VCaP (cell line): ENCODE results near the gene ME2.
"Not testable (repeated sequence)": the region's sequence is repeated elsewhere in the genome, so short reads cannot be mapped to it uniquely, and the experiment has no call there.

Experiments
- H3K27ac ChIP-seq: fragments of 450-650 bp; 2 replicates; pipeline ENCODE4 v1.5.1; 2017
- TF ChIP-seq, protein P1 (sequence below): fragments of 450-650 bp; conservative IDR thresholded peaks from 2 replicates; pipeline ENCODE4 v1.5.1; 2017; ENCODE audit warnings: mild to moderate bottlenecking, moderate library complexity

ME2 gene

DNA sequence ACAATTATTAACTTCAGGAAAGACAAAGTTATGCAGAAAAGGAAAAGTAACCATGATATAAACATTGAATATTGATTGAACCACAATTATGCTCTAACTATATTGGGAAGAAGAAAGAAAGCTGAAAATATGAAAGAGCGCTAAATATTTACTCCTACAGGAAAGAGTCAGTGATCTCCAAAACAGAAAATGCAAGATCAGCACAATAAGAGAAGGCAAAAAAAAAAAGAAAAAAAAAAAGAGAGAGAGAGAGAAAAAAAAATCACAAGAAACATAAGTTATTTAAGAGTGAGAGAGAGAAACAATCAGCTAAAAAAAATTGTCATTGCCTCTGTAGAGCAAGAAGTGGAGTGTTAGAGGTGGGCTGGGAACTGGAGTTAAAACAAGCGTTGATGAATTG is 60.0 kb downstream of the ME2 start:
- TF ChIP-seq, protein P1, sequence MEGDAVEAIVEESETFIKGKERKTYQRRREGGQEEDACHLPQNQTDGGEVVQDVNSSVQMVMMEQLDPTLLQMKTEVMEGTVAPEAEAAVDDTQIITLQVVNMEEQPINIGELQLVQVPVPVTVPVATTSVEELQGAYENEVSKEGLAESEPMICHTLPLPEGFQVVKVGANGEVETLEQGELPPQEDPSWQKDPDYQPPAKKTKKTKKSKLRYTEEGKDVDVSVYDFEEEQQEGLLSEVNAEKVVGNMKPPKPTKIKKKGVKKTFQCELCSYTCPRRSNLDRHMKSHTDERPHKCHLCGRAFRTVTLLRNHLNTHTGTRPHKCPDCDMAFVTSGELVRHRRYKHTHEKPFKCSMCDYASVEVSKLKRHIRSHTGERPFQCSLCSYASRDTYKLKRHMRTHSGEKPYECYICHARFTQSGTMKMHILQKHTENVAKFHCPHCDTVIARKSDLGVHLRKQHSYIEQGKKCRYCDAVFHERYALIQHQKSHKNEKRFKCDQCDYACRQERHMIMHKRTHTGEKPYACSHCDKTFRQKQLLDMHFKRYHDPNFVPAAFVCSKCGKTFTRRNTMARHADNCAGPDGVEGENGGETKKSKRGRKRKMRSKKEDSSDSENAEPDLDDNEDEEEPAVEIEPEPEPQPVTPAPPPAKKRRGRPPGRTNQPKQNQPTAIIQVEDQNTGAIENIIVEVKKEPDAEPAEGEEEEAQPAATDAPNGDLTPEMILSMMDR = no peak
- no peak overlapping the region for H3K27ac ChIP-seq

DNA sequence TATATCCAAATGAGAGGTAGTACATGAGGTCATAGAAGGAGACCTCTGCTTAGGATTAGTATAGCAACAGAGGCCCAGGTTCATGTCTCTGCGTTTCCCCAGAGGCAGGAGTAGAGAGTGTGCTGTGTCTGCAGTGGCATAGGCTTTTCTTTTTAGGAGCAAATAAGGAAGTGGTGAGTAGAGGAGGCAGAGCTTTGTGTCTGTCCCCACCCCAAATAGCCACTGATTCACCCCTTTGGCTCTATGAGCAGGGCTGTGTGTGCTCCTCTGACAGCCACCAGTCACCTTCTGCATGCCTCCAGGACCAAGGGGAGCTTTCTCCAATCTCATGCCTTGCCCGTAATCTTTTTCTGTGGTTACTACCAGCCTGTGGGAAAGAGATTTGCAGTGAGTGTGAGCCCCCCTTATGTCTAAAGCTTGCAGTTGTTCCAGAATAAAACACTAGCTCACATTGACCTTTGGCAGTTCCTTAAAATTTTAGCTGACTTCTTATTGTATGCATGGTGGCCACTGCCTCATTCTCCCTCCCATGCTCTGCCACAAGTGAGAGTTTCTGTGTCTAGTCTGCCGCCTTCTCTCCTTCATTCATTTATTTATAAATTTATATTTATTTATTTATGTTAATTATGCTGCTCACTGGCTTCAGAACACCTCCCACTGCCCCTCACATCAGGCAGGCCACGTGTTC is 65.5 kb downstream of the ME2 start:
- no peak overlapping the region for H3K27ac ChIP-seq

DNA sequence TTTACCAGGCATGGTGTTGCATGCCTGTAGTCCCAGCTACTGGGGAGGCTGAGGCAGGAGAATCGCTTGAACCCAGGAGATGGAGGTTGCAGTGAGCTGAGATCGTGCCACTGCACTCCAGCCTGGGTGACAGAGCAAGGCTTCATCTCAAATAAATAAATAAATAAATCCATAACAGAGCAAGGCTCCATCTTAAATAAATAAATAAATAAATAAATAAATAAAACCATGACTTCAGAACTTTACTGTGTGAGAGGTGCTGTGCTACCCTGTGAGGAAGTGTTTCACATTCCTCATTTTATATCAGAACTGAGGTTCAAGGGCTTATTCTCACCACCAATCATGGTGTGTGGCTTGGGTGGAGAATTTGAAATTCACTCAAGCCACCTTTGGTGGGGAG is 67.0 kb downstream of the ME2 start:
- H3K27ac ChIP-seq = not testable (repeated sequence)

More for the DNA sequence above, 65.5 kb downstream of the ME2 start:
- TF ChIP-seq, protein P1 = no peak

DNA sequence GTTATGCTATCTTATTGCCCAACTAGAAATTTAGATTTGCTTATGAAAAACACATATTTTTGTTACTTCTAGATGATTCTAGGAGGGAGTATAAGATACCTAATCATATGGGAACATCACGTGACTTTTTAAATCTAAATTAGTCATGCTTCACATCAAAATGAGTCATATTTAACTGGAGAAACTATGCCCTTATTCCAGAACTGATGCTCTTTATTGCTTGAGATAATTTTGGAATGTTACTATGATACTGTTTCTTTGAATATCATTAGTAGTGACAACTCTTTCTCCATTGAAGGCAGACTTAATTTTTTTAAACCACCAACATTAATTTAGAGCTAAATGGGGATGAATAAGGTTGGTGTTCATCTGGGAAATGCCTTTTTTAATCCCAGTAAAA is 69.0 kb downstream of the ME2 start:
- no peak overlapping the region for H3K27ac ChIP-seq
- TF ChIP-seq, protein P1 = no peak

DNA sequence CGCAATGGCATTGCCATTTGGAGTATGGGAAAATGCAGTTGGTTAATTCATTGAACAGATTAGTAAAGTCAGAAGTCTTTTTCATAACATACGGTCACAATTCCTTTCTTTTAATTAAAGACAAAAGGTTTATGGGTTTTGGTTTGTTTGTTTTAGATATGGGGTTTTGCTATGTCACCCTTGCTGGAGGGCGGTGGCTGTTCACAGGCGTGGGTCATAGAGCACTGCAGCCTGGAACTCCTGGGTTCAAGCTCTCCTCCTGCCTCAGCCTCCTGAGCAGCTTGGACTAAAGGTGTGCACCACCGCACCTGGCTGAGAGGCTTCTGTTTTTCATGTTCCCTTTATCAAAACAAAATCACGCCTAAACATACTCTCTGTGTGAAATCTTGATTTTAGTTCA is 70.3 kb downstream of the ME2 start:
- TF ChIP-seq, protein P1 = no peak
- no peak overlapping the region for H3K27ac ChIP-seq

DNA sequence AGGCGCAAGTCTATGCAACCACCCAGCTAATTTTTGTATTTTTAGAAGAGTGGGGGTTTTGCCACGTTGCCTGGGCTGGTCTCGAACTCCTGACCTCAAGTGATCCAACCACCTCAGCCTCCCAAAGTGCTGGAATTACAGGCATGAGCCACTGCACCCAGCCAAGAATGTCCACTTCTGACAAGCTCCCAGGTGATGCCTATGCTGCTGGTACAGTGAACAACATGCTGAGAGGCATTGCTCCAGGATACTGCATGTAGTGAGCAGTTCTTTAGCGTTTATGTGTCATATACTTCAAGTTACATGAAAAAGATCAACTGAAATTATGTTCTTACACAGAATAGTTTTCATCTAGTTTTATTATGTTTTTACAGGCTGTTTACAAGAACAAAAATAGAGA is 71.7 kb downstream of the ME2 start:
- TF ChIP-seq, protein P1 = no peak
- H3K27ac ChIP-seq = no peak overlapping the region

DNA sequence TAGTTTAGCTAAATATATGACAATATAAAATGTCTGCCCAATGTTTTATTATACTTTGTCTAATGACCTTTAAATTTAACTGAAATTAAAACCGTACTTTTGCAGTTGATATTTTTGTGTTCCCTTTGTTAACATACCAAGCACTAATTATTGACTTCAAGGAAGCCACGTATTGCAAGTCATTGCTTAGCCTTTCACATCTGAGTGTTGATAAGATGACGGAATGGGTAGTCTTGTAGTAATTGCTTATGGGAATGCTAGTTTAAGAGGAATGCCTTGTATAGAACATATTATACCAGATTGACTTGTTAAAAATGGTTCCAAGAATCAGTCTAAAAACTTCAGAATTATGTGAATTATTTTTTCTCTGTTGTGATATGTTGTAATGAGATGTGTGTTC is 74.9 kb downstream of the ME2 start:
- H3K27ac ChIP-seq = no peak overlapping the region
- TF ChIP-seq, protein P1 = no peak

DNA sequence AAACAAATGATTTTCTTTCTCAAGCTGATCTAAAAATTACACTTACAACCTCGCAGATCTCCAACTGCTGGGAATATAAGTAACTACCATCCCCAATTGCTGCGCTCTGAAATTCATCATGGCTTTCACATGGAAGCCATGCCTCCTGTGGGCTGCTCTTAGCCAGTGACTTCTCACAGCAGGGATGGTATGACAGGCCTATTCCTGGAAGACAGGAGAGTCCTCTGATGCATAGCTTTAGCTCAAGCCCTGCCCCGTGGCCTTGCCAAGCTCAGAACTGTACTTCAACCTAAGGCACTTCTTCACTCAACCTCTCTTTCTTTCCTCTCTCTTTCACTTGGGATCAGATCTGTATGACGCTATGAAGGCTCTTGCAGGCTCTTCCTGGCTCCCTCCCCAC is 76.3 kb downstream of the ME2 start:
- TF ChIP-seq, protein P1 = no peak
- H3K27ac ChIP-seq = no peak overlapping the region
